Caco-2 (cell line): Measurements from ENCODE around the gene TBC1D10B. TPM values are rescaled to one million over a fixed set of nuclear protein-coding genes. Genes with fewer than 3 reads are reported as not detected.

Experiments used
- BruUV-seq: library from RNA; stranded (reverse); fragments of 400-500 nt; replicated peaks from 2 replicates; lab custom pipeline; 2021; lab: Mats Ljungman, UMichigan
- CTCF ChIA-PET: fragments of 300-600 bp; sonication (Branson Sonifier 250); formaldehyde crosslinking; loops from one replicate; lab custom pipeline; 2022; ENCODE audit warnings: antibody characterized with exemption; lab: Charles Lee
- POLR2A ChIA-PET: fragments of 300-600 bp; sonication (Branson Sonifier 250); formaldehyde crosslinking; loops from one replicate; lab custom pipeline; 2022; ENCODE audit warnings: antibody characterized with exemption; lab: Charles Lee
- DNase-seq, 2 experiments: peaks; one replicate each; pipeline versions ENCODE4 v3.0.0 to v3.0.0-alpha.2; 2020 to 2022
- H3K27me3 ChIP-seq: replicated peaks from 2 replicates; pipeline ENCODE4 v1.6.0; 2011; ENCODE audit warnings: low read length; ENCODE audit not compliant: control insufficient read depth, insufficient read depth
- H3K36me3 ChIP-seq: 2 replicates; pipeline ENCODE4 v1.5.1; 2011; ENCODE audit warnings: low read length; ENCODE audit not compliant: control insufficient read depth, insufficient read depth
- H3K4me1 ChIP-seq: fragments of 250-450 bp; sonication (Bioruptor Pico); 2 replicates; pipeline ENCODE4 v1.5.1; 2020; ENCODE audit warnings: mild to moderate bottlenecking
- H3K4me3 ChIP-seq: 2 replicates; pipeline ENCODE4 v1.5.1; 2011; ENCODE audit warnings: low read depth, mild to moderate bottlenecking, control low read depth, low read length
- H3K9me3 ChIP-seq: fragments of 250-450 bp; sonication (Bioruptor Pico); 2 replicates; pipeline ENCODE4 v1.5.1; 2020; ENCODE audit warnings: mild to moderate bottlenecking, moderate library complexity
- H3K27ac Mint-ChIP-seq: one replicate; pipeline ENCODE4 v1.8.0; 2022; ENCODE audit warnings: mixed read lengths; ENCODE audit not compliant: unreplicated experiment
- H3K27me3 Mint-ChIP-seq: one replicate; pipeline ENCODE4 v1.8.0; 2022; ENCODE audit warnings: mixed read lengths; ENCODE audit not compliant: insufficient read depth, unreplicated experiment
- H3K36me3 Mint-ChIP-seq: one replicate; pipeline ENCODE4 v1.8.0; 2022; ENCODE audit warnings: mild to moderate bottlenecking, mixed read lengths; ENCODE audit not compliant: insufficient read depth, unreplicated experiment
- H3K4me1 Mint-ChIP-seq: one replicate; pipeline ENCODE4 v1.8.0; 2022; ENCODE audit warnings: low read depth, mixed read lengths; ENCODE audit not compliant: unreplicated experiment
- H3K4me3 Mint-ChIP-seq: one replicate; pipeline ENCODE4 v1.8.0; 2022; ENCODE audit warnings: mild to moderate bottlenecking, moderate library complexity, mixed read lengths; ENCODE audit not compliant: unreplicated experiment
- H3K9me3 Mint-ChIP-seq: one replicate; pipeline ENCODE4 v1.8.0; 2022; ENCODE audit warnings: mixed read lengths; ENCODE audit not compliant: unreplicated experiment
- intact Hi-C: fragments of 100-400 bp; cut with micrococcal nuclease; formaldehyde crosslinking; loops from one replicate; pipeline ENCODE4 v1.10.0; 2022; ENCODE audit not compliant: unreplicated experiment
- total RNA-seq: library from RNA; stranded (reverse); gene quantifications from 2 replicates; pipeline ENCODE4 v1.2.3, GENCODE V29; 2022
- TF ChIP-seq, protein P1 (sequence below), 2 experiments: fragments of 200-600 bp in 1 of 2; IDR thresholded peaks; 1 replicate in 1 of 2; 2 replicates in 1 of 2; pipeline versions ENCODE4 v1.5.1 to v1.8.0; 2011 to 2022; ENCODE audit warnings: antibody characterized with exemption in 1 of 2, control low read depth in 1 of 2, inconsistent platforms in 1 of 2, low read depth in 1 of 2, low read length in 1 of 2, mild to moderate bottlenecking in 1 of 2, moderate library complexity in 1 of 2; ENCODE audit not compliant: insufficient read depth in 1 of 2, severe bottlenecking in 1 of 2, unreplicated experiment in 1 of 2

The TBC1D10B gene
- total RNA-seq, 1 experiment from 2014 or later, result 36.9 TPM

DNA sequence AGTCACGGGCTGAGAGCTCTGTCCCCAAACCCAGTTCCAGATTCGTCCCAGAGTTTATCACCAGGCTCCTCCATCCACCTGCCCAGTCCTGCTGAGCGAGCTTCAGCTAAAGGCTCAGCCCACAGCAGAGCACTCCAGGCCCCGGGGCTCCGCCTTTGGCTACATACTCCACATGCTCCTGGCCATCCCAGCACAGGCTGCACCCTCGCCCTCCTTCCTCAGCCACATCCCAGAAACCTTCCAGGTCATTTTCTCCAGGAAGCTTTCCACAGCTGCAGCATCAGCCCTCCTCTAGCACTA, 10.5 kb downstream of the TBC1D10B start:
- Histone ChIP-seq H3K9me3 (no peaks in the 10 kb centered on the region), H3K4me3 (no peak overlapping the region), H3K4me1 (peaks cover 5% of the 10 kb centered on the region; the same call in 1 of the 2 replicates), H3K36me3 (peaks cover 1% of the 10 kb centered on the region), H3K27me3 (no peaks in the 10 kb centered on the region)
- no peak for DNase-seq
- peaks cover 59% of the 10 kb centered on the region for H3K36me3 Mint-ChIP-seq
- no peaks in the 10 kb centered on the region for H3K9me3 Mint-ChIP-seq
- TF ChIP-seq, protein P1, sequence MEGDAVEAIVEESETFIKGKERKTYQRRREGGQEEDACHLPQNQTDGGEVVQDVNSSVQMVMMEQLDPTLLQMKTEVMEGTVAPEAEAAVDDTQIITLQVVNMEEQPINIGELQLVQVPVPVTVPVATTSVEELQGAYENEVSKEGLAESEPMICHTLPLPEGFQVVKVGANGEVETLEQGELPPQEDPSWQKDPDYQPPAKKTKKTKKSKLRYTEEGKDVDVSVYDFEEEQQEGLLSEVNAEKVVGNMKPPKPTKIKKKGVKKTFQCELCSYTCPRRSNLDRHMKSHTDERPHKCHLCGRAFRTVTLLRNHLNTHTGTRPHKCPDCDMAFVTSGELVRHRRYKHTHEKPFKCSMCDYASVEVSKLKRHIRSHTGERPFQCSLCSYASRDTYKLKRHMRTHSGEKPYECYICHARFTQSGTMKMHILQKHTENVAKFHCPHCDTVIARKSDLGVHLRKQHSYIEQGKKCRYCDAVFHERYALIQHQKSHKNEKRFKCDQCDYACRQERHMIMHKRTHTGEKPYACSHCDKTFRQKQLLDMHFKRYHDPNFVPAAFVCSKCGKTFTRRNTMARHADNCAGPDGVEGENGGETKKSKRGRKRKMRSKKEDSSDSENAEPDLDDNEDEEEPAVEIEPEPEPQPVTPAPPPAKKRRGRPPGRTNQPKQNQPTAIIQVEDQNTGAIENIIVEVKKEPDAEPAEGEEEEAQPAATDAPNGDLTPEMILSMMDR (IDR thresholded peaks at IDR 0.05; ENCODE audit: insufficient read depth in 1 of 2, low read depth in 1 of 2, low read length in 1 of 2, severe bottlenecking in 1 of 2, unreplicated experiment in 1 of 2), result no peak
- ChIA-PET POLR2A (interaction anchor here (1.2 kb wide), 1 partner anchor 11 kb away, joined by 4 read pairs; the partner anchor contains the start of gene TBC1D10B), CTCF (interaction anchor here (1.0 kb wide), 1 partner anchor 11 kb away, joined by 3 read pairs; no protein-coding TSS in a partner anchor)
- no peak overlapping the region for H3K4me3 Mint-ChIP-seq
- peak overlapping the region; percentile 45 for H3K27ac Mint-ChIP-seq
- no TSS peak for BruUV-seq
- H3K4me1 Mint-ChIP-seq, result peaks cover 34% of the 10 kb centered on the region
- H3K27me3 Mint-ChIP-seq, result no peaks in the 10 kb centered on the region
- intact Hi-C loops, result loop anchor here (5.0 kb wide), 1 partner anchor 47 kb away; the partner anchor contains the start of gene ZNF771

DNA sequence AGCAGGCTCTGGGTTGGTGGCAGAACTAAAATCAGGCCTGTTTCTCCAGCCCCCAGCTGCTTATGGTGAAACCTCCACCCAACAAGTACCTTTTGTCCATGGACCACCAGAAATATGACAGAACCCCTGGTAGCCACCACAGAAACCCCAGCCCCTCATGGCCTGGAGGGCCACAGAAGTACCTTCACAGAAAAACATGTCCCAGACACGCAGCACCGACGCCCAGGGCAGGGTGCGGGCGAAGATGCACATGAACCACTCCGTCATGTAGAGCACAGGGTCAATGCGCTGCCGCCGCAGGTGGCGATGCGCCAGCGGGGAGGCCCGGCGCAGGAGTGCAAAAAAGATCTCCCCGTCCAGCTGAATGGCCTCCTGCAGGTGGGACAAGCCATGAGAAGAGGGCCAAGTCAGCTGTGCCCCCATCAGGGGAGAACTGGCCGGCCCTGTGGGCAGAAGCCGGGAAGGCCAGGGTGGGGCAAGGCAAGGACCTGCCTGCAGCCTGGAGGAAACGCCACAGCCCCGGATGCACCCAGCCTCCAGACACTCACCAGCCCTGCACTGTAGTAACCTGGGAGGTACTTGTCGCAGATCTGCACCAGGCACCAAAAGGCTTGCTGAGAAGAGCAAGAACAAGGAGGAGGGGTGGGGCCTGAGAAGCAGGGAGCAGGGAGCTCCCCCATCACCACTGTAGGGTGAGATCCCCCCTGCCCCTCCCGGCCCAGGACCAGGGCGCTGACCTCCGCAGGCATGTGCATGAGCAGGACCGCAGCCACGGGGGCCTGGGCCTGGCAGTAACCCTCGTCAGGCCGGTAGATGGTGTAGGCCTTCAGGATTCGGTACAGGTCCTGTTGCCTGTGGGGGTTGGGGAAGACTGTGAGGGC, 11.1 kb downstream of the TBC1D10B start:
- no TSS peak for BruUV-seq
- Histone ChIP-seq H3K9me3 (no peaks in the 10 kb centered on the region), H3K36me3 (peaks cover 1% of the 10 kb centered on the region), H3K27me3 (no peaks in the 10 kb centered on the region), H3K4me1 (peaks cover 5% of the 10 kb centered on the region; the same call in 1 of the 2 replicates), H3K4me3 (no peak overlapping the region)
- peaks cover 34% of the 10 kb centered on the region for H3K4me1 Mint-ChIP-seq
- H3K27ac Mint-ChIP-seq, result no peak overlapping the region
- no peak for DNase-seq
- no peak overlapping the region for H3K4me3 Mint-ChIP-seq
- ChIA-PET POLR2A (interaction anchor here (0.7 to 1.2 kb wide), 2 partner anchors 11 to 12 kb away, joined by 3 to 4 read pairs; partner anchors contain the start of gene TBC1D10B), CTCF (interaction anchor here (1.0 kb wide), 1 partner anchor 11 kb away, joined by 3 read pairs; no protein-coding TSS in a partner anchor)
- H3K36me3 Mint-ChIP-seq, result peaks cover 61% of the 10 kb centered on the region
- TF ChIP-seq, protein P1 (IDR thresholded peaks at IDR 0.05; ENCODE audit: insufficient read depth in 1 of 2, low read depth in 1 of 2, low read length in 1 of 2, severe bottlenecking in 1 of 2, unreplicated experiment in 1 of 2), result no peak
- intact Hi-C loops, result loop anchor here (5.0 kb wide), 1 partner anchor 48 kb away; the partner anchor contains the start of gene ZNF771
- no peaks in the 10 kb centered on the region for H3K27me3 Mint-ChIP-seq
- H3K9me3 Mint-ChIP-seq, result no peaks in the 10 kb centered on the region

DNA sequence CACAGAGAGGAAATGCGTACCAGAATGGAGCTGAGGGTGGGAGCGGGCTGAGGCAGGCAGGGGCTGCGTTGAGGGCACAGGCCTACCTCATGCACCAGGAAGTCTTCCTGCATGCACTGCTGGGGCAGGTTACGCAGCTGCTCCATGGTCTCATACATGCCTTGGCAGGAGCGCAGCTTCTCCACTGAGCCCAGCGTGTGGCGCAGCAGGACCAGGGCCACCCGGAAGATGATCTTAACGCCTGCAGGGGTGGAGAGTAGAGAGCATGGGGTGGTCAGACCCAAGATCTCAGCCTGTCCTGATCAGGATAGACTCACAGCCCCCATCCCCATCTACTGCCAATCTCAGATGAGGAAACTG, 11.7 kb downstream of the TBC1D10B start:
- Mint-ChIP-seq H3K9me3 (no peaks in the 10 kb centered on the region), H3K4me1 (peaks cover 34% of the 10 kb centered on the region), H3K27me3 (no peaks in the 10 kb centered on the region), H3K27ac (no peak overlapping the region), H3K4me3 (no peak overlapping the region), H3K36me3 (peaks cover 61% of the 10 kb centered on the region)
- Histone ChIP-seq H3K4me1 (peaks cover 5% of the 10 kb centered on the region; the same call in 1 of the 2 replicates), H3K9me3 (no peaks in the 10 kb centered on the region), H3K4me3 (no peak overlapping the region), H3K36me3 (peaks cover 1% of the 10 kb centered on the region), H3K27me3 (no peaks in the 10 kb centered on the region)
- TF ChIP-seq, protein P1 (IDR thresholded peaks at IDR 0.05; ENCODE audit: insufficient read depth in 1 of 2, low read depth in 1 of 2, low read length in 1 of 2, severe bottlenecking in 1 of 2, unreplicated experiment in 1 of 2), result no peak
- POLR2A ChIA-PET, result interaction anchor here (0.7 kb wide), 1 partner anchor 12 kb away, joined by 3 read pairs; the partner anchor contains the start of gene TBC1D10B
- no TSS peak for BruUV-seq
- CTCF ChIA-PET, result no interaction called here
- intact Hi-C loops, result loop anchor here (5.0 kb wide), 1 partner anchor 49 kb away; the partner anchor contains the start of gene ZNF771
- DNase-seq, result no peak
